GM13976 (cell line): ENCODE measurements around the gene IGFLR1.

Experiments
- DNase-seq: peaks from one replicate; pipeline ENCODE4 v3.0.0; 2012; ENCODE audit warnings: low spot score
- in situ Hi-C: fragments of 300-500 bp; cut with MboI; formaldehyde crosslinking; loops from one replicate; pipeline ENCODE4 v1.12.0; 2022; ENCODE audit warnings: low sequenced_read_pairs, mixed read lengths, inconsistent platforms; ENCODE audit not compliant: unreplicated experiment
- TF ChIP-seq, protein P1 (sequence below): IDR thresholded peaks from 2 replicates; pipeline ENCODE4 v1.5.1; 2012; ENCODE audit warnings: borderline replicate concordance, mild to moderate bottlenecking; ENCODE audit not compliant: insufficient read depth; ENCODE audit errors: extremely low read depth, missing control alignments, control extremely low read depth

IGFLR1 gene

DNA sequence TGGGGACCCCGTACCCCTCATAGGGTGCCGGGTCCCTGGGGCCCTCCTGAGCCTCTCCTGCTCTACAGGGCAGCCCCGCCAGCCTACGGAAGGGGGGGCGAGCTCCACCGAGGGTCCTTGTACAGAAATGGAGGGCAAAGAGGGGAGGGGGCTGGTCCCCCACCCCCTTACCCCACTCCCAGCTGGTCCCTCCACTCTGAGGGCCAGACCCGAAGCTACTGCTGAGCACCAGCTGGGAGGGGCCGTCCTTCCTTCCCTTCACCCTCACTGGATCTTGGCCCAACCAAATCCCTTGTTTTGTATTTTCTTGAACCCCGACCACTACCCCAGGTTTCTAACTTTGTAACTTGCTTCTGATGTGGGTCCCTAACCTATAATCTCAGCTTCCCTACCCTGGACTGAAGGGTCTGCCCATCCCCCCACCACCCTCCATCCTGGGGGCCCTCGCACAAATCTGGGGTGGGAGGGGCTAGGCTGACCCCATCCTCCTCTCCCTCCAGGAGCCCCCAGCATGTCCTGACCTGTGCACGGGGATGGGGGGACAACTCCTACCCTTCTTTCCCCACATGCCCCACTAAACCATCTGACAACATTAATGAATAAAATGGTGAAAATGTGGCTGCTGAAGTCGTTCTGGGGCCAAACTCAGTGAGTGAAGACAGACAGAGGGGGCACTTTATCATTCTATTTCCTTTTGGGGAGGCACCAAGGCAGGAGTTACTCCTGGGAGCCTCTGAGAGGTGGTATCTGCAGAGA is 46.1 kb upstream of the IGFLR1 start:
- no peak for DNase-seq
- in situ Hi-C loops = no loop called here
- TF ChIP-seq, protein P1, sequence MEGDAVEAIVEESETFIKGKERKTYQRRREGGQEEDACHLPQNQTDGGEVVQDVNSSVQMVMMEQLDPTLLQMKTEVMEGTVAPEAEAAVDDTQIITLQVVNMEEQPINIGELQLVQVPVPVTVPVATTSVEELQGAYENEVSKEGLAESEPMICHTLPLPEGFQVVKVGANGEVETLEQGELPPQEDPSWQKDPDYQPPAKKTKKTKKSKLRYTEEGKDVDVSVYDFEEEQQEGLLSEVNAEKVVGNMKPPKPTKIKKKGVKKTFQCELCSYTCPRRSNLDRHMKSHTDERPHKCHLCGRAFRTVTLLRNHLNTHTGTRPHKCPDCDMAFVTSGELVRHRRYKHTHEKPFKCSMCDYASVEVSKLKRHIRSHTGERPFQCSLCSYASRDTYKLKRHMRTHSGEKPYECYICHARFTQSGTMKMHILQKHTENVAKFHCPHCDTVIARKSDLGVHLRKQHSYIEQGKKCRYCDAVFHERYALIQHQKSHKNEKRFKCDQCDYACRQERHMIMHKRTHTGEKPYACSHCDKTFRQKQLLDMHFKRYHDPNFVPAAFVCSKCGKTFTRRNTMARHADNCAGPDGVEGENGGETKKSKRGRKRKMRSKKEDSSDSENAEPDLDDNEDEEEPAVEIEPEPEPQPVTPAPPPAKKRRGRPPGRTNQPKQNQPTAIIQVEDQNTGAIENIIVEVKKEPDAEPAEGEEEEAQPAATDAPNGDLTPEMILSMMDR = no peak

DNA sequence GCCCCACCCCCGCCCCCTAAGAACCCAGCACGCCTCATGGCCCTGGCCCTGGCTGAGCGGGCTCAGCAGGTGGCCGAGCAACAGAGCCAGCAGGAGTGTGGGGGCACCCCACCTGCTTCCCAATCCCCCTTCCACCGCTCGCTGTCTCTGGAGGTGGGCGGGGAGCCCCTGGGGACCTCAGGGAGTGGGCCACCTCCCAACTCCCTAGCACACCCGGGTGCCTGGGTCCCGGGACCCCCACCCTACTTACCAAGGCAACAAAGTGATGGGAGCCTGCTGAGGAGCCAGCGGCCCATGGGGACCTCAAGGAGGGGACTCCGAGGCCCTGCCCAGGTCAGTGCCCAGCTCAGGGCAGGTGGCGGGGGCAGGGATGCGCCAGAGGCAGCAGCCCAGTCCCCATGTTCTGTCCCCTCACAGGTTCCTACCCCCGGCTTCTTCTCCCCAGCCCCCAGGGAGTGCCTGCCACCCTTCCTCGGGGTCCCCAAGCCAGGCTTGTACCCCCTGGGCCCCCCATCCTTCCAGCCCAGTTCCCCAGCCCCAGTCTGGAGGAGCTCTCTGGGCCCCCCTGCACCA is 45.1 kb upstream of the IGFLR1 start:
- DNase-seq = no peak
- TF ChIP-seq, protein P1 = no peak

DNA sequence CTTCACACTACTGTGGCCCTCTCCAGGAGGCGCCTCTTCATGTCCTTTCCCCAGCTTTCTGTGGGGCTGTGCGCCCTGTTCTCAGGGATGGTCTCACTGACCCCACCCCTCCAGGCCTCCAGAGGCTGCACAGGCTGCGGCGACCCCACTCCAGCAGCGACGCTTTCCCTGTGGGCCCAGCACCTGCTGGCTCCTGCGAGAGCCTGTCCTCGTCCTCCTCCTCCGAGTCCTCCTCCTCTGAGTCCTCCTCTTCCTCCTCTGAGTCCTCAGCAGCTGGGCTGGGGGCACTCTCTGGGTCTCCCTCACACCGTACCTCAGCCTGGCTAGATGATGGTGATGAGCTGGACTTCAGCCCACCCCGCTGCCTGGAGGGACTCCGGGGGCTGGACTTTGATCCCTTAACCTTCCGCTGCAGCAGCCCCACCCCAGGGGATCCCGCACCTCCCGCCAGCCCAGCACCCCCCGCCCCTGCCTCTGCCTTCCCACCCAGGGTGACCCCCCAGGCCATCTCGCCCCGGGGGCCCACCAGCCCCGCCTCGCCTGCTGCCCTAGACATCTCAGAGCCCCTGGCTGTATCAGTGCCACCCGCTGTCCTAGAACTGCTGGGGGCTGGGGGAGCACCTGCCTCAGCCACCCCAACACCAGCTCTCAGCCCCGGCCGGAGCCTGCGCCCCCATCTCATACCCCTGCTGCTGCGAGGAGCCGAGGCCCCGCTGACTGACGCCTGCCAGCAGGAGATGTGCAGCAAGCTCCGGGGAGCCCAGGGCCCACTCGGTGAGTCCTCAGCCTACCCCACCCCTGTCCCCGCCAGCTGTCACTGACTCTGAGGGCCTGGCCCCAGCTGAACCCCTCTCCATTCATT is 44.3 kb upstream of the IGFLR1 start:
- no peak for DNase-seq
- TF ChIP-seq, protein P1 = no peak
- in situ Hi-C loops = no loop called here

More for the DNA sequence above, 45.1 kb upstream of the IGFLR1 start:
- in situ Hi-C loops = no loop called here

DNA sequence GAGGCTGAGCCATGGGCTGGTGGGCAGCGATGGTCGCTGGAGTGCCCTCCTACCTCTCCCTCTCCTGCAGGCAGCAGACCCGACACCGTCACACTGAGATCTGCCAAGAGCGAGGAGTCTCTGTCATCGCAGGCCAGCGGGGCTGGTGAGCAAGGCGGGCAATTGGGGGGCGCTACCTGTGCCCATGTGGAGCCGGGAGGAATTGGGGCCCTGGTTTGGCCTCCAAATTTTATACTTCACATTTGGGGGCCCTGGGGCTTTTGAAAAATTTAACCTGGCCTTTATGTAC is 43.0 kb upstream of the IGFLR1 start:
- in situ Hi-C loops = no loop called here

DNA sequence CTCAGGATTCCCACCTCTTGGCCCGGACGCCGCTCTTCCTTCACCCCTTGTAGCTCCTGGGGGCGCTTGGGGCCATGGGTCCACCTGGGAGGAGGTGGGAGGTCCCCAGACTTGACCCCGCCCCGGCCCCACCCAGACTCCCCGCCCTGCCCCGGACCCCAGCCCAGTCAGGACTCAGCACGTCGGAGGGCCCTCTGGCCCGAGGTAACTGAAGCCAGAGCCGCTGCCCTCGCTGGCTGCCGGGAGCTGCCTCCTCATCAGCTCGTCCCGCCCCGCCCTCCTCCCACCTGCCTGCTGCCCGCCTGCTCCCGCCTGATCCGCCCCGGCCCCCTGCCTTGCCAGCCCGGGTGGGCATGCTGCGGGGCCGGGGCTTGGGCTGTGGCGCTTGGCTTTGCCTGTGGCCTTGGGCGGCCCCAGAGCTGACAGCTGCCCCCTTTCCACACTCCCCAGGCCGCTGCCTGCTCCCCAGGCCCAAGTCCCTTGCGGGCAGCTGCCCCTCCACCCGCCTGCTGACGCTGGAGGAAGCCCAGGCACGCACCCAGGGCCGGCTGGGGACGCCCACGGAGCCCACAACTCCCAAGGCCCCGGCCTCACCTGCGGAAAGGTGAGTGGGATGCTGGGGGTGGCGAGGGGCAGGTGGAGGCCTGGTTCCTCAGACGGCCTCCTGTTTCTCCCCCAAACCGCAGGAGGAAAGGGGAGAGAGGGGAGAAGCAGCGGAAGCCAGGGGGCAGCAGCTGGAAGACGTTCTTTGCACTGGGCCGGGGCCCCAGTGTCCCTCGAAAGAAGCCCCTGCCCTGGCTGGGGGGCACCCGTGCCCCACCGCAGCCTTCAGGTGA is 42.5 kb upstream of the IGFLR1 start:
- in situ Hi-C loops = no loop called here
- TF ChIP-seq, protein P1 = no peak

More for the DNA sequence above, 43.0 kb upstream of the IGFLR1 start:
- no peak for DNase-seq
- TF ChIP-seq, protein P1 = no peak

More for the DNA sequence above, 42.5 kb upstream of the IGFLR1 start:
- no peak for DNase-seq
